ENCODE results near the gene FSIP2.

- TF ChIP-seq CTCF (IDR thresholded peaks at IDR 0.05): no peak
- no peak for TF ChIP-seq POLR2AphosphoS5 (IDR thresholded peaks at IDR 0.05)
- TF ChIP-seq EP300 (IDR thresholded peaks at IDR 0.05): no peak
These were observed 85.2 kb downstream of the FSIP2 start for GRCh38 chr2:185823773-185824172.
